Pancreas (tissue), 10 donors: ENCODE data around the gene MYBPC2. TPM values are rescaled to one million over a fixed set of nuclear protein-coding genes. Genes with fewer than 3 reads are reported as not detected.
A peak's percentile ranks its signal among the peaks of the same experiment; 100 is the strongest.

Source experiments
- ATAC-seq, 4 donors: fragments of 200-7000 bp; cut with Tn5 transposase; one replicate each; pipeline versions ENCODE4 v1.8.0 to v1.9.1; 2020; ENCODE audit warnings: mild to moderate bottlenecking in 4 of 4, moderate library complexity in 4 of 4
- DNase-seq, 6 donors: peaks; one replicate each; pipeline ENCODE4 v3.0.0-alpha.2; 2020
- FAIRE-seq: peaks from 2 replicates; lab custom pipeline; 2012; peaks lifted over from hg19 to GRCh38; lab: Jason Lieb, UNC
- H3K27ac ChIP-seq, 4 donors: fragments of 200-600 bp; sonication (generic); 1 replicate in 3 of 4; 2 replicates in 1 of 4; pipeline versions ENCODE4 v1.5.0 to v1.8.0; 2020
- H3K27me3 ChIP-seq, 4 donors: fragments of 200-600 bp; one replicate each; pipeline ENCODE4 v1.8.0; 2021
- H3K36me3 ChIP-seq, 3 donors: fragments of 200-600 bp; sonication (generic) in 1 of 3; one replicate each; pipeline versions ENCODE4 v1.5.0 to v1.8.0; 2020 to 2021
- H3K4me1 ChIP-seq, 3 donors: fragments of 200-600 bp; one replicate each; pipeline ENCODE4 v1.8.0; 2021
- H3K4me3 ChIP-seq, 4 donors: fragments of 200-600 bp; sonication (generic) in 2 of 4; one replicate each; pipeline versions ENCODE4 v1.5.0 to v1.8.0; 2020 to 2021
- H3K9me3 ChIP-seq, 4 donors: fragments of 200-600 bp; one replicate each; pipeline ENCODE4 v1.8.0; 2021
- CTCF ChIP-seq, 4 donors: fragments of 200-600 bp; sonication (generic) in 3 of 4; IDR thresholded peaks; one replicate each; pipeline versions ENCODE4 v1.5.0 to v1.8.0; 2021; ENCODE audit warnings: antibody characterized with exemption in 4 of 4
- WGBS, 2 donors: extraction: QIAGEN DNeasy Blood & Tissue Kit; methylation state at CpG; one replicate each; pipeline ENCODE4 v1.1.7; 2013; 5-methylcytosine and 5-hydroxymethylcytosine counted together
- intact Hi-C, 3 donors: fragments of 100-400 bp; cut with DNase I; formaldehyde crosslinking; loops; one replicate each; pipeline versions ENCODE4 v1.11.1 to v1.14.2; 2022
- polyA plus RNA-seq, 2 donors: library from polyadenylated mRNA; stranded (reverse); fragments of 200-250 nt; gene quantifications; one replicate each; pipeline ENCODE4 v1.2.3, GENCODE V29; 2013
- total RNA-seq, 6 donors: library from RNA; stranded (reverse); fragmentation: NEBNext Ultra II Directional in 4 of 6; extraction: Animal tissue kit (Norgen Biotek cat#: 25700) in 4 of 6; gene quantifications; one replicate each; pipeline versions ENCODE4 v1.2.1 to v1.2.4, GENCODE V29; 2021 to 2023
- donor health status: healthy with polysubstance abuse.
- donor health status: DM: no; HTN: no; CAD: no; lungs with moderate emphysema.
- donor health status: DM: no; HTN: no; CAD: no.
- donor health status: control.
- donor health status: control.
- donor health status: Bipolar disorder and iron deficiency.
- donor health status: DM: yes; HTN: yes; CAD: no.
- donor health status: DM: no; HTN: no; CAD: no.
- donor health status: DM: no; HTN: no; CAD: no.
- donor health status: DM: yes; HTN: yes; CAD: no.

Gene MYBPC2
- total and polyA plus RNA-seq, 8 donors, result 0.02 to 1.7 (median 1.5) TPM; not detected in 5

- FAIRE-seq, result no peak
- H3K36me3 ChIP-seq, result no peaks in the 10 kb centered on the region
- no peaks in the 10 kb centered on the region for H3K9me3 ChIP-seq
- peak; percentile 56 to 75 (median 68) for ATAC-seq
- peaks cover 0 to 12% (median 7%) of the 10 kb centered on the region in 3 donors for H3K4me1 ChIP-seq
- TF ChIP-seq CTCF (IDR thresholded peaks at IDR 0.05), result peak; percentile 84 to 91 (median 90)
- no peak overlapping the region for H3K4me3 ChIP-seq
- H3K27ac ChIP-seq, result no peak overlapping the region
- no peaks in the 10 kb centered on the region for H3K27me3 ChIP-seq
- peak; percentile 50 to 94 (median 80) for DNase-seq
- intact Hi-C loops, result no loop called here
- 52 to 57% methylated on average over 37 of the region's 37 CpGs for WGBS, 2 donors
Observed at GRCh38 chr19:50414864-50415660, 17.6 kb upstream of the MYBPC2 start.

GRCh38 chr19:50415661-50416033 is 17.0 kb upstream of the MYBPC2 start:
- no peak for ATAC-seq
- TF ChIP-seq CTCF (IDR thresholded peaks at IDR 0.05), result no peak
- Histone ChIP-seq H3K36me3 (no peaks in the 10 kb centered on the region), H3K4me3 (no peak overlapping the region), H3K9me3 (no peaks in the 10 kb centered on the region), H3K4me1 (peaks cover 0 to 12% (median 7%) of the 10 kb centered on the region in 3 donors), H3K27ac (no peak overlapping the region), H3K27me3 (no peaks in the 10 kb centered on the region)
- intact Hi-C loops, result no loop called here
- WGBS, 2 donors, result 86 to 89% methylated on average over 16 to 22 of the region's 22 CpGs
- DNase-seq, result peak in 1 of 6 donors; percentile 71
- FAIRE-seq, result no peak

GRCh38 chr19:50416034-50416977 is 16.4 kb upstream of the MYBPC2 start:
- Histone ChIP-seq H3K9me3 (no peaks in the 10 kb centered on the region), H3K4me3 (no peak overlapping the region), H3K36me3 (no peaks in the 10 kb centered on the region), H3K27me3 (no peaks in the 10 kb centered on the region), H3K27ac (no peak overlapping the region), H3K4me1 (peaks cover 0 to 12% (median 7%) of the 10 kb centered on the region in 3 donors)
- WGBS, 2 donors, result 80 to 87% methylated on average over 33 to 35 of the region's 35 CpGs
- no peak for TF ChIP-seq CTCF (IDR thresholded peaks at IDR 0.05)
- FAIRE-seq (no peak), DNase-seq (peak in 2 of 6 donors; percentile 54 to 81), ATAC-seq (no peak)
- intact Hi-C loops, result no loop called here

- no peak for TF ChIP-seq CTCF (IDR thresholded peaks at IDR 0.05)
- Histone ChIP-seq H3K4me3 (no peak overlapping the region), H3K27me3 (no peaks in the 10 kb centered on the region), H3K4me1 (peaks cover 0 to 12% (median 7%) of the 10 kb centered on the region in 3 donors), H3K36me3 (no peaks in the 10 kb centered on the region), H3K9me3 (no peaks in the 10 kb centered on the region), H3K27ac (peak overlapping the region in 1 of 4 donors; percentile 3)
- FAIRE-seq (no peak), ATAC-seq (peak; percentile 77 to 82 (median 78)), DNase-seq (peak; percentile 59 to 89 (median 78))
- WGBS, 2 donors, result 23 to 28% methylated on average over 26 to 42 of the region's 42 CpGs
- intact Hi-C loops, result no loop called here
Observed at GRCh38 chr19:50417111-50418081, 15.3 kb upstream of the MYBPC2 start.
